Measurements from ENCODE around the gene ABCB8.

DNA sequence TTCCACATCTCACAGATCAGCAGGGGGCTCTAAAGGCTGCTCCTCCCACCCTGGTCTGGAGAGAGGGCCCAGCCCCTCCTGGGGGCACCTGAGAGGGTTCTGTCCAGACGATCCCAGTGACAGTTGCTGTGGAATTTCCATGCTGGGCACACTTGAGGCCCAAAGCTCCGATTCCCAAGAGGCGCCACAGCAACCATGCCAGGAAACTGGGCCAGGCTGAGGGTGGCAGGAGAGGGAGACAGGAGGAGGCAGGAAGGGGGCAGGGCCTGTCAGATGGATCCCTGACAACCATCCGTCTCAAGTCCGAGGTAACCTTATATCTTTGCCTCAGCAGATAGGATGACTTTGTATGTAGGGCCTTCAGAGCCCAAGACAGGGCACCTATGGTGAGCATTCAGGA, 41.7 kb upstream of the ABCB8 start:
- TF ChIP-seq, protein P1, sequence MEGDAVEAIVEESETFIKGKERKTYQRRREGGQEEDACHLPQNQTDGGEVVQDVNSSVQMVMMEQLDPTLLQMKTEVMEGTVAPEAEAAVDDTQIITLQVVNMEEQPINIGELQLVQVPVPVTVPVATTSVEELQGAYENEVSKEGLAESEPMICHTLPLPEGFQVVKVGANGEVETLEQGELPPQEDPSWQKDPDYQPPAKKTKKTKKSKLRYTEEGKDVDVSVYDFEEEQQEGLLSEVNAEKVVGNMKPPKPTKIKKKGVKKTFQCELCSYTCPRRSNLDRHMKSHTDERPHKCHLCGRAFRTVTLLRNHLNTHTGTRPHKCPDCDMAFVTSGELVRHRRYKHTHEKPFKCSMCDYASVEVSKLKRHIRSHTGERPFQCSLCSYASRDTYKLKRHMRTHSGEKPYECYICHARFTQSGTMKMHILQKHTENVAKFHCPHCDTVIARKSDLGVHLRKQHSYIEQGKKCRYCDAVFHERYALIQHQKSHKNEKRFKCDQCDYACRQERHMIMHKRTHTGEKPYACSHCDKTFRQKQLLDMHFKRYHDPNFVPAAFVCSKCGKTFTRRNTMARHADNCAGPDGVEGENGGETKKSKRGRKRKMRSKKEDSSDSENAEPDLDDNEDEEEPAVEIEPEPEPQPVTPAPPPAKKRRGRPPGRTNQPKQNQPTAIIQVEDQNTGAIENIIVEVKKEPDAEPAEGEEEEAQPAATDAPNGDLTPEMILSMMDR (conservative IDR thresholded peaks at IDR 0.05; ENCODE audit: low read length): no peak
- no peak for TF ChIP-seq EZH2phosphoT487 (IDR thresholded peaks at IDR 0.05; ENCODE audit: borderline replicate concordance)
